Panc1 (cell line): ENCODE measurements around the gene CELSR2.

Source experiments
- POLR2AphosphoS5 ChIP-seq: IDR thresholded peaks from 2 replicates; pipeline ENCODE4 v1.6.1; 2012; ENCODE audit warnings: mild to moderate bottlenecking, low read depth, low read length, moderate library complexity
- SIN3A ChIP-seq: IDR thresholded peaks from 2 replicates; pipeline ENCODE4 v1.6.1; 2012; ENCODE audit warnings: low read depth, mild to moderate bottlenecking, low read length, moderate library complexity, borderline replicate concordance; ENCODE audit not compliant: insufficient read depth
- TCF7L2 ChIP-seq: IDR thresholded peaks from 2 replicates; pipeline ENCODE4 v1.6.1; 2011; ENCODE audit warnings: mild to moderate bottlenecking, low read depth, low read length, inconsistent platforms
- TF ChIP-seq, protein P1 (sequence below): fragments of 450-650 bp; IDR thresholded peaks from 2 replicates; pipeline ENCODE4 v1.5.1; 2017; ENCODE audit warnings: mild to moderate bottlenecking
- TF ChIP-seq, protein P2 (sequence below), 2 experiments: IDR thresholded peaks; 2 replicates each; pipeline ENCODE4 v1.6.1; 2011 to 2012; ENCODE audit warnings: low read depth in 2 of 2, control low read depth in 1 of 2, low read length in 1 of 2, mild to moderate bottlenecking in 1 of 2, moderate library complexity in 1 of 2; ENCODE audit not compliant: insufficient read depth in 1 of 2

- TF ChIP-seq, protein P1, sequence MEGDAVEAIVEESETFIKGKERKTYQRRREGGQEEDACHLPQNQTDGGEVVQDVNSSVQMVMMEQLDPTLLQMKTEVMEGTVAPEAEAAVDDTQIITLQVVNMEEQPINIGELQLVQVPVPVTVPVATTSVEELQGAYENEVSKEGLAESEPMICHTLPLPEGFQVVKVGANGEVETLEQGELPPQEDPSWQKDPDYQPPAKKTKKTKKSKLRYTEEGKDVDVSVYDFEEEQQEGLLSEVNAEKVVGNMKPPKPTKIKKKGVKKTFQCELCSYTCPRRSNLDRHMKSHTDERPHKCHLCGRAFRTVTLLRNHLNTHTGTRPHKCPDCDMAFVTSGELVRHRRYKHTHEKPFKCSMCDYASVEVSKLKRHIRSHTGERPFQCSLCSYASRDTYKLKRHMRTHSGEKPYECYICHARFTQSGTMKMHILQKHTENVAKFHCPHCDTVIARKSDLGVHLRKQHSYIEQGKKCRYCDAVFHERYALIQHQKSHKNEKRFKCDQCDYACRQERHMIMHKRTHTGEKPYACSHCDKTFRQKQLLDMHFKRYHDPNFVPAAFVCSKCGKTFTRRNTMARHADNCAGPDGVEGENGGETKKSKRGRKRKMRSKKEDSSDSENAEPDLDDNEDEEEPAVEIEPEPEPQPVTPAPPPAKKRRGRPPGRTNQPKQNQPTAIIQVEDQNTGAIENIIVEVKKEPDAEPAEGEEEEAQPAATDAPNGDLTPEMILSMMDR: no peak
- TF ChIP-seq SIN3A (no peak), POLR2AphosphoS5 (no peak), TCF7L2 (no peak)
- TF ChIP-seq, protein P2, sequence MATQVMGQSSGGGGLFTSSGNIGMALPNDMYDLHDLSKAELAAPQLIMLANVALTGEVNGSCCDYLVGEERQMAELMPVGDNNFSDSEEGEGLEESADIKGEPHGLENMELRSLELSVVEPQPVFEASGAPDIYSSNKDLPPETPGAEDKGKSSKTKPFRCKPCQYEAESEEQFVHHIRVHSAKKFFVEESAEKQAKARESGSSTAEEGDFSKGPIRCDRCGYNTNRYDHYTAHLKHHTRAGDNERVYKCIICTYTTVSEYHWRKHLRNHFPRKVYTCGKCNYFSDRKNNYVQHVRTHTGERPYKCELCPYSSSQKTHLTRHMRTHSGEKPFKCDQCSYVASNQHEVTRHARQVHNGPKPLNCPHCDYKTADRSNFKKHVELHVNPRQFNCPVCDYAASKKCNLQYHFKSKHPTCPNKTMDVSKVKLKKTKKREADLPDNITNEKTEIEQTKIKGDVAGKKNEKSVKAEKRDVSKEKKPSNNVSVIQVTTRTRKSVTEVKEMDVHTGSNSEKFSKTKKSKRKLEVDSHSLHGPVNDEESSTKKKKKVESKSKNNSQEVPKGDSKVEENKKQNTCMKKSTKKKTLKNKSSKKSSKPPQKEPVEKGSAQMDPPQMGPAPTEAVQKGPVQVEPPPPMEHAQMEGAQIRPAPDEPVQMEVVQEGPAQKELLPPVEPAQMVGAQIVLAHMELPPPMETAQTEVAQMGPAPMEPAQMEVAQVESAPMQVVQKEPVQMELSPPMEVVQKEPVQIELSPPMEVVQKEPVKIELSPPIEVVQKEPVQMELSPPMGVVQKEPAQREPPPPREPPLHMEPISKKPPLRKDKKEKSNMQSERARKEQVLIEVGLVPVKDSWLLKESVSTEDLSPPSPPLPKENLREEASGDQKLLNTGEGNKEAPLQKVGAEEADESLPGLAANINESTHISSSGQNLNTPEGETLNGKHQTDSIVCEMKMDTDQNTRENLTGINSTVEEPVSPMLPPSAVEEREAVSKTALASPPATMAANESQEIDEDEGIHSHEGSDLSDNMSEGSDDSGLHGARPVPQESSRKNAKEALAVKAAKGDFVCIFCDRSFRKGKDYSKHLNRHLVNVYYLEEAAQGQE (IDR thresholded peaks at IDR 0.05; ENCODE audit: insufficient read depth in 1 of 2, low read depth in 2 of 2, low read length in 1 of 2): no peak
Measured at GRCh38 chr1:109239047-109239408, 10.3 kb upstream of the CELSR2 start.
